ENCODE results near the gene FBXO4. TPM values are rescaled to one million over a fixed set of nuclear protein-coding genes. Genes with fewer than 3 reads are reported as not detected.
"Not testable (repeated sequence)": the region's sequence is repeated elsewhere in the genome, so short reads cannot be mapped to it uniquely, and the experiment has no call there.

Gene FBXO4
- total RNA-seq, 2 donors from 2014 or later = 7.6 to 8.6 TPM

DNA sequence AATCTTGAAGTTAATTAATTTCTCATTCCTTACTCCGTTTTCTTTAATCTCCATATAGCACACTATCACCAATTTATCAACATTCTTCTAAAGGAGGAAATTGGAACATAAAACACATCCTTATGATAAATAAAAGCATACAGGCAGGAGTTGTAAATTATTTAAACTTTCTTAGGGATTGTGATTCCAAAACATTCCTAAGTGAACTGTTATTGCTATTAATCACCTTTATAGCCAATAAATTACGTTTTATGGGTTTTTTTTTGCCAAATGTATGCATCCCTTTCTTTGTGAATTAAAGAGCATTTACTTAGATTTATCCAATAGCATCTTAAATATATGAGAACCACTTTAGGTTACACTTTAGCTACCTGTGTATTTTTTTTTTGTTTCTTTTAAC is 55.3 kb downstream of the FBXO4 start:
- H3K27me3 ChIP-seq = no peaks in the 10 kb centered on the region
- TF ChIP-seq, protein P1, sequence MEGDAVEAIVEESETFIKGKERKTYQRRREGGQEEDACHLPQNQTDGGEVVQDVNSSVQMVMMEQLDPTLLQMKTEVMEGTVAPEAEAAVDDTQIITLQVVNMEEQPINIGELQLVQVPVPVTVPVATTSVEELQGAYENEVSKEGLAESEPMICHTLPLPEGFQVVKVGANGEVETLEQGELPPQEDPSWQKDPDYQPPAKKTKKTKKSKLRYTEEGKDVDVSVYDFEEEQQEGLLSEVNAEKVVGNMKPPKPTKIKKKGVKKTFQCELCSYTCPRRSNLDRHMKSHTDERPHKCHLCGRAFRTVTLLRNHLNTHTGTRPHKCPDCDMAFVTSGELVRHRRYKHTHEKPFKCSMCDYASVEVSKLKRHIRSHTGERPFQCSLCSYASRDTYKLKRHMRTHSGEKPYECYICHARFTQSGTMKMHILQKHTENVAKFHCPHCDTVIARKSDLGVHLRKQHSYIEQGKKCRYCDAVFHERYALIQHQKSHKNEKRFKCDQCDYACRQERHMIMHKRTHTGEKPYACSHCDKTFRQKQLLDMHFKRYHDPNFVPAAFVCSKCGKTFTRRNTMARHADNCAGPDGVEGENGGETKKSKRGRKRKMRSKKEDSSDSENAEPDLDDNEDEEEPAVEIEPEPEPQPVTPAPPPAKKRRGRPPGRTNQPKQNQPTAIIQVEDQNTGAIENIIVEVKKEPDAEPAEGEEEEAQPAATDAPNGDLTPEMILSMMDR (IDR thresholded peaks at IDR 0.05) = no peak
- no peak for DNase-seq
- H3K36me3 ChIP-seq = no peaks in the 10 kb centered on the region
- no peak overlapping the region for H3K27ac ChIP-seq
- no peaks in the 10 kb centered on the region for H3K4me1 ChIP-seq
- intact Hi-C loops (cut with DNase I) = no loop called here
- H3K9me3 ChIP-seq = no peaks in the 10 kb centered on the region
- no peak overlapping the region for H3K9ac ChIP-seq (ENCODE audit: low read depth in 2 of 2, low read length in 2 of 2)
- H3K4me3 ChIP-seq = no peak overlapping the region

DNA sequence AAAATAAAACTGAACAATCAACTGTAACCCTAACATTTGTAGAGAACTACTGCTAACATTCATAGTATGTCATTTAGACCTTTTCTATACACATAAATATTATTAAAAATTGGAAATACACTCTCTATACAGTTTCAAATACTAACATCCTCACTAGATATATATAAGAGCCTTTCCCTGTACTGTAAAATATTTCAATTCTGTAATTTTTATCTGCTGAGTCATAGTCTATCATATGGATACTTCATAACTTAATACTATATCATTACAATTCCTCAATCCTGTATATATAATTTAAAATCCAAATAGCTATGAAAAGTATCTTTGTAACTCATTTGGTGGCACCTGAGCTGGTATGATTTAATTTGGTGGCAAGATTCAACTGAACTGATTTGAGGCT is 55.8 kb downstream of the FBXO4 start:
- TF ChIP-seq, protein P1 (IDR thresholded peaks at IDR 0.05) = no peak
- Histone ChIP-seq H3K27ac (no peak overlapping the region), H3K4me1 (no peaks in the 10 kb centered on the region), H3K27me3 (no peaks in the 10 kb centered on the region), H3K9ac (ENCODE audit: low read depth in 2 of 2, low read length in 2 of 2) (no peak overlapping the region), H3K4me3 (no peak overlapping the region), H3K9me3 (no peaks in the 10 kb centered on the region), H3K36me3 (no peaks in the 10 kb centered on the region)
- intact Hi-C loops (cut with DNase I) = no loop called here
- no peak for DNase-seq

DNA sequence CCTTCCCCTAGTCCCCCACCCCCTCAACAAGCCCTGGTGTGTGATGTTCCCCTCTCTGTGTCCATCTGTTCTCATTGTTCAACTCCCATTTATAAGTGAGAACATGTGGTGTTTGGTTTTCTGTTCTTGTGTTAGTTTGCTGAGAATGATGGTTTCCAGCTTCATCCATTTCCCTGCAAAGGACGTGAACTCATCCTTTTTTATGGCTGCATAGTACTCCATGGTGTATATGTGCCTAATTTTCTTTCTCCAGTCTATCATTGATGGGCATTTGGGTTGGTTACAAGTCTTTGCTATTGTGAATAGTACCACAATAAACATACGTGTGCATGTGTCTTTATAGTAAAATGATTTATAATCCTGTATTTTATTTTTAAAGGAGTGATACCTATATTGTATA is 57.8 kb downstream of the FBXO4 start:
- H3K4me3 ChIP-seq; H3K4me1 ChIP-seq; H3K27ac ChIP-seq; H3K9ac ChIP-seq (ENCODE audit: low read depth in 2 of 2, low read length in 2 of 2); intact Hi-C loops (cut with DNase I); H3K9me3 ChIP-seq; DNase-seq; H3K36me3 ChIP-seq; H3K27me3 ChIP-seq: not testable (repeated sequence)

DNA sequence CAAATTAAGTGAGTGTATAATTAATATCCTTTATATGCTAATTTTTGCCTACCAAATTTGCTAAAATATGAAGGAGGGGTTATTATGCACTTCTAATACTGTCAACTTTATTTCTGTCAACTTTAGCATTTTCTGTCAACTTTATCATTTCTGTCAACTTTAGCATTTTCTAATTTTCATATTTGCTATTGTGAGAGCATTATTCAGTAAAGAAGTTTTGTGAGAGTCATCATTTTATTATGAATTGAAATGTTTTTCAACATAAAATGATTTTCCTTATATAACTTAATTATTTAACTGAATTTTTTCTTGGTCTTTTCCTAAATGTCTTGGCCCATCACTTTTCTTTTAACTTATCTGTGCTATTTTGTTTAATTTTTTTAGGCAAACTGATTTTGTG is 58.2 kb downstream of the FBXO4 start:
- Histone ChIP-seq H3K4me3 (no peak overlapping the region), H3K4me1 (no peaks in the 10 kb centered on the region), H3K27me3 (no peaks in the 10 kb centered on the region), H3K27ac (no peak overlapping the region), H3K9ac (ENCODE audit: low read depth in 2 of 2, low read length in 2 of 2) (no peak overlapping the region), H3K36me3 (no peaks in the 10 kb centered on the region), H3K9me3 (no peaks in the 10 kb centered on the region)
- intact Hi-C loops (cut with DNase I) = no loop called here
- no peak for DNase-seq
- TF ChIP-seq, protein P1 (IDR thresholded peaks at IDR 0.05) = no peak

DNA sequence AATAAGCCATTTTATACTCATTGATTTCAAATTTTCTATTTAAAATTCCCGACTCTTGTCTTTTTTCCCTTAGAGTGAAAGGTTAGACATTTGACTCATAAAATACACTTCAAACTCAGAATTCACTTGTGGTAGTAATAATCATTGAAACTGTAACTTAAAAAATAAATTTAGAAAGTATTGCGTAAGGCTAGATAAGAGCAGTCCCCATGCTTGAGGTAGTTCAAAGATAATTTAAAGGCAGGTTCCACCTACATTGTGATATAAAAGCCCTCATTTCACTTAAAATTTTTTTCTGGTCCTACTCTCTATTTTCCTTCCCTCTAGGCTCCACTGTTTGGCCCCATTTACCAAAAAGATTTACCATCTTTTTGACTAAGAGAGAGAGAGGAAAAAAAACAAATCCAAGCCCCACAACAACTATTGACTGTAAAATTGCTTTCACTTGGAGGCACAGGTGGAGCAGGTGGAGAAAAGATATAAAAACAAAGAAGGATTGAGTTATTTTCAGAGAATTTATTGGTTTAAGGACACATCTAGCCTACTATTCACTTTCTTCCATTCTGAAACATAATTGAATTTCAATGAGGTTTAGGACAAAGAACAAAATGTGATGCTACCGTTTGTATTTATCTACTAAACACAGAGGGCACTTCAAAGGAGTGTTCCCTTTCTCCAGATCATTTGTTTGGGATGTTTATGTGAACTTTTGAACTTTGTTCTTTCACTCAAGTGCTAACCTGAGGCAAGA is 61.0 kb downstream of the FBXO4 start:
- intact Hi-C loops (cut with DNase I) = no loop called here
- H3K27ac ChIP-seq = no peak overlapping the region
- H3K9me3 ChIP-seq = no peaks in the 10 kb centered on the region
- H3K36me3 ChIP-seq = no peaks in the 10 kb centered on the region
- no peak overlapping the region for H3K4me3 ChIP-seq
- no peak overlapping the region for H3K9ac ChIP-seq (ENCODE audit: low read depth in 2 of 2, low read length in 2 of 2)
- no peaks in the 10 kb centered on the region for H3K4me1 ChIP-seq
- no peaks in the 10 kb centered on the region for H3K27me3 ChIP-seq
- TF ChIP-seq, protein P1 (IDR thresholded peaks at IDR 0.05) = no peak
- DNase-seq = no peak

Other genes with a start within 250 kb of the FBXO4 start
- 10 to 100 TPM; 23.8 to 31.3 TPM for gene OXCT1, start 54.9 kb upstream of the FBXO4 start, total RNA-seq
- gene RIMOC1, start 20.9 kb upstream of the FBXO4 start, total RNA-seq = 10 to 100 TPM; 23.1 to 29.7 TPM